SK-N-SH treated with all-trans-retinoic acid at 6 μM for 48 hours (cell line): Measurements from ENCODE around the gene IGF2R.

Source experiments
- BACH2 ChIP-seq: fragments of 250-450 bp; sonication (Bioruptor Pico); IDR thresholded peaks from 2 replicates; pipeline ENCODE4 v1.9.0; 2021; ENCODE audit warnings: mild to moderate bottlenecking, borderline replicate concordance
- CREB5 ChIP-seq: fragments of 250-450 bp; sonication (Bioruptor Pico); IDR thresholded peaks from 2 replicates; pipeline ENCODE4 v1.5.1; 2020; ENCODE audit warnings: low read depth, mild to moderate bottlenecking, moderate library complexity
- CSDC2 ChIP-seq: fragments of 250-450 bp; sonication (Bioruptor Pico); IDR thresholded peaks from 2 replicates; pipeline ENCODE4 v1.5.0; 2020; ENCODE audit warnings: mild to moderate bottlenecking, moderate library complexity
- CSRNP3 ChIP-seq: fragments of 250-450 bp; sonication (Bioruptor Pico); IDR thresholded peaks from 2 replicates; pipeline ENCODE4 v1.5.1; 2021; ENCODE audit warnings: mild to moderate bottlenecking, moderate library complexity
- GLIS3 ChIP-seq: fragments of 250-450 bp; sonication (Bioruptor Pico); IDR thresholded peaks from 2 replicates; pipeline ENCODE4 v1.5.0; 2020; ENCODE audit warnings: mild to moderate bottlenecking, moderate library complexity
- POU6F1 ChIP-seq: fragments of 250-450 bp; sonication (Bioruptor Pico); IDR thresholded peaks from 2 replicates; pipeline ENCODE4 v1.8.0; 2021; ENCODE audit warnings: low read depth, mild to moderate bottlenecking, moderate library complexity, borderline replicate concordance
- PPARA ChIP-seq: fragments of 250-450 bp; sonication (Bioruptor Pico); IDR thresholded peaks from 2 replicates; pipeline ENCODE4 v1.5.0; 2020; ENCODE audit warnings: mild to moderate bottlenecking, borderline replicate concordance
- RARB ChIP-seq: fragments of 250-450 bp; sonication (Bioruptor Pico); IDR thresholded peaks from 2 replicates; pipeline ENCODE4 v1.8.0; 2021; ENCODE audit warnings: mild to moderate bottlenecking, moderate library complexity
- SNAI2 ChIP-seq: fragments of 250-450 bp; sonication (Bioruptor Pico); IDR thresholded peaks from 2 replicates; pipeline ENCODE4 v1.5.0; 2020; ENCODE audit warnings: mild to moderate bottlenecking, moderate library complexity
- ZFP3 ChIP-seq: fragments of 250-450 bp; sonication (Bioruptor Pico); IDR thresholded peaks from 2 replicates; pipeline ENCODE4 v1.5.0; 2020; ENCODE audit warnings: mild to moderate bottlenecking, moderate library complexity
- ZNF565 ChIP-seq: fragments of 450-650 bp; formaldehyde crosslinking; conservative IDR thresholded peaks from 2 replicates; pipeline ENCODE4 v1.5.0; 2020; ENCODE audit warnings: low read depth, mild to moderate bottlenecking, moderate library complexity
- ZNF70 ChIP-seq: fragments of 450-650 bp; formaldehyde crosslinking; IDR thresholded peaks from 2 replicates; pipeline ENCODE4 v1.5.0; 2020; ENCODE audit warnings: mild to moderate bottlenecking, moderate library complexity
- TF ChIP-seq, protein P1 (sequence below): fragments of 250-450 bp; sonication (Bioruptor Pico); IDR thresholded peaks from 2 replicates; pipeline ENCODE4 v1.8.0; 2020; ENCODE audit warnings: mild to moderate bottlenecking, moderate library complexity, borderline replicate concordance

- TF ChIP-seq BACH2 (CRISPR knock-in tag): no peak
- TF ChIP-seq ZNF70 (CRISPR knock-in tag): no peak
- no peak for TF ChIP-seq CREB5 (CRISPR knock-in tag)
- TF ChIP-seq CSDC2 (CRISPR knock-in tag): no peak
- no peak for TF ChIP-seq RARB (CRISPR knock-in tag)
- TF ChIP-seq ZNF565: no peak
- no peak for TF ChIP-seq SNAI2
- TF ChIP-seq GLIS3 (CRISPR knock-in tag): no peak
- TF ChIP-seq ZFP3 (CRISPR knock-in tag): no peak
- no peak for TF ChIP-seq POU6F1 (CRISPR knock-in tag)
- TF ChIP-seq, protein P1, sequence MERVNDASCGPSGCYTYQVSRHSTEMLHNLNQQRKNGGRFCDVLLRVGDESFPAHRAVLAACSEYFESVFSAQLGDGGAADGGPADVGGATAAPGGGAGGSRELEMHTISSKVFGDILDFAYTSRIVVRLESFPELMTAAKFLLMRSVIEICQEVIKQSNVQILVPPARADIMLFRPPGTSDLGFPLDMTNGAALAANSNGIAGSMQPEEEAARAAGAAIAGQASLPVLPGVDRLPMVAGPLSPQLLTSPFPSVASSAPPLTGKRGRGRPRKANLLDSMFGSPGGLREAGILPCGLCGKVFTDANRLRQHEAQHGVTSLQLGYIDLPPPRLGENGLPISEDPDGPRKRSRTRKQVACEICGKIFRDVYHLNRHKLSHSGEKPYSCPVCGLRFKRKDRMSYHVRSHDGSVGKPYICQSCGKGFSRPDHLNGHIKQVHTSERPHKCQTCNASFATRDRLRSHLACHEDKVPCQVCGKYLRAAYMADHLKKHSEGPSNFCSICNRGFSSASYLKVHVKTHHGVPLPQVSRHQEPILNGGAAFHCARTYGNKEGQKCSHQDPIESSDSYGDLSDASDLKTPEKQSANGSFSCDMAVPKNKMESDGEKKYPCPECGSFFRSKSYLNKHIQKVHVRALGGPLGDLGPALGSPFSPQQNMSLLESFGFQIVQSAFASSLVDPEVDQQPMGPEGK (CRISPR knock-in tag): no peak
- no peak for TF ChIP-seq PPARA (CRISPR knock-in tag)
- no peak for TF ChIP-seq CSRNP3
Observed at GRCh38 chr6:160015778-160016684, 47.1 kb downstream of the IGF2R start.
